GM18867 (cell line): ENCODE measurements around the gene FOXP2.
"Not testable (repeated sequence)": the region's sequence is repeated elsewhere in the genome, so short reads cannot be mapped to it uniquely, and the experiment has no call there.

Experiments used
- ATAC-seq: cut with Tn5 transposase; IDR thresholded peaks from one replicate; pipeline ENCODE4 v1.9.1; 2021; ENCODE audit warnings: mild to moderate bottlenecking, moderate library complexity; ENCODE audit not compliant: unreplicated experiment

The FOXP2 gene

DNA sequence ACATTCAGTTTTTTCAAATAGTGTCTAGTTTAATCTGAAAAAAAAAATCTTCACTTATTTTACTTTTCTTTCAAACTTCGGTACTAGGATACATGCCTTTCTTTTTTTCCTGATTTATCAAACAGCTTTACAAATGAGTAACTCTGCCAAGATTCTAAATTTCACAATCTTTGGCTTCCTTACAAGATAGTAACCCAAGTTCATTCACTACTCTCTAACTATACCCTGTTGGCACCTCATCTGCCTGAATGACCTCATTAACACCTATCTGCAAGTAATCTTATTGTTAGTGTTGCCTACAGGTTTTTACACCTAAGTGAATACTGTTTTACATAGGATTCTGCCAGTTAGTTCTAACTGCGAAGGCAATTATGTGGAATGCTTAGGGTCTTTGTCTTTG is 159.8 kb downstream of the FOXP2 start:
- no peak for ATAC-seq

DNA sequence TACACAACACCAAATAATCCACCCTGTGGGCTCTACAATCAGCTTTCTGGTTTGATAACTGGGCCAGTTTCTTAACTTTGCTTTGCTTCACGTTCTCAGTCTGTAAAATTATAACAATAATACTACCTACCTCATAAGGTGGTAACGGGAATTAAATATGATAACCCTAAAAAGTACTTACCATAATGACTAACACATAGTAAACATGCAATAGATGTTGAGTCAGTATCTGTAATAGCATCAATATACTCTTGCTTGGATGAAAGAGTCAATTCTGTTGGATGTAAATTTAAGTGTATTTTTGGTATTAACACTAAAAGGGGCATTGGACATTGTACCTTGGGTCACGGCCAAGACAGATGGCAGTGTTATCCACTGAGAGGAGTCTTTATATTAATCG is 160.5 kb downstream of the FOXP2 start:
- ATAC-seq = no peak

DNA sequence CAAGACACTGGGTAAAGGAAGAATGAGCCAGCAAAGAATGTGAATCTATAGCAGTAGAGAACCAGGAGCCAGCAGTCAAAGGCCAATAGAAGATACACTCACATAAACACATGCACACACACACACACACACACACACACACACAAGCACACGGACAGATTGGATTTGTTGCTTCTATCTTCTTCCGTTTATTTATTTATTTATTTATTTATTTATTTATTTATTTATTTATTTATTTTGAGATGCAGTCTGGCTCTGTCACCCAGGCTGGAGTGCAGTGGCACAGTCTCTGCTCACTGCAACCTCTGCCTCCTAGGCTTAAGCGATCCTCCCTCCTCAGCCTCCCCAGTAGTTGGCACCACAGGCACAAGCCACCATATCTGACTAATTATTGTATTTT is 166.3 kb downstream of the FOXP2 start:
- ATAC-seq = not testable (repeated sequence)

DNA sequence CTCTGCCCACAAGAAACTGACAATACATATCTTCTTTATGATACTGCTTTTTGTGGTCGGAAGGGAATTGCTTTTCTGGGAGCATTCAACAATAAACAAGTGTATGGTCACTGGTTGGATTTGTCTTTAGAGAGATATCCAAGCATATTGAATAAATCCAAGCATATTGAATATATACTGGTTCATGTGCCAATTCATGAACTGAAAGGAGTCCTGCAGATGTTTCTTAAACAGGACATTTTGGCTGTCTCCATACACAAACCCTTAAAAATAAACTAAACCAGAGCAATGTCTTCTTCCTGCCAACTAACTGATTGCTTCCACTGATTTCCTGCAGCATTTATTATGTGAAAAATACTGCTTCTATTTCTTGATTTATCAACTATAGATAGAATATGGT is 173.9 kb downstream of the FOXP2 start:
- ATAC-seq = no peak

DNA sequence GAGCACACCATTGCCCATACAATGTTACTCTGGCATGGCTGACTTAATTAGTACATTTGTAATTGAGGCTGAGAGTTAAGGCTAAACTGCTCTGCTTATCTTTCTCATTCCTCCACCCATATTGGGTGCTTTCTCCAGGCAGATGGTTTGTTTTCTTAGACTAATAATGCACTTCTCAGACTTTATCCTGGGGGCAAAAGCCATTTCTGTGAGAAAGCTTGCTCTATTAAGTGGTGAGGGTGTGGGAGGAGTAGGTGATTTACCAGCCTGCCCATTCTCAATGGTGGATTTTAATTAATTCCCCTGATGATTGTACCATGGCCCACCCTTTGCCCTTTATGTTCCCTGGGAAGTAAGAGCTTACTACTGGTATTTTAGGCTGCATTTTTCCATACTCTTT is 174.8 kb downstream of the FOXP2 start:
- ATAC-seq = no peak

DNA sequence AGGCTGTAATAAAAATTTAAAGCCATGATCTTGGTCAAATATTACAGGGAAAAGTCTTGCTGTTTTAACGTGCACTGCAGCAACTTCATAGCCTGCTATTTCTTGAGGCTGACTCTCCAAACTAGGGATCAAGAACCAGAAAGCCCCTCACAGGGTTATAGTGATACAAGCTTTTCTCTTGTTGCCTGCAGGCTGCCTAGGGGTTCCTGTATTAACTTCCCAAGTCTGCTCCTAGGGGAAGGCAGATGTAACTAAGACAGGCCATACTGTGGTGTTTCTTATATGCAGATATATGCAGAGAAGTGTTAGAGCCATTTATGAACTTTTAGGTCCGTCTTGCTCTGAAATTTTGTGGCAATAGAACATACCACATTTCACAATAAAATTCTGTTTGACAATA is 175.7 kb downstream of the FOXP2 start:
- ATAC-seq = no peak

DNA sequence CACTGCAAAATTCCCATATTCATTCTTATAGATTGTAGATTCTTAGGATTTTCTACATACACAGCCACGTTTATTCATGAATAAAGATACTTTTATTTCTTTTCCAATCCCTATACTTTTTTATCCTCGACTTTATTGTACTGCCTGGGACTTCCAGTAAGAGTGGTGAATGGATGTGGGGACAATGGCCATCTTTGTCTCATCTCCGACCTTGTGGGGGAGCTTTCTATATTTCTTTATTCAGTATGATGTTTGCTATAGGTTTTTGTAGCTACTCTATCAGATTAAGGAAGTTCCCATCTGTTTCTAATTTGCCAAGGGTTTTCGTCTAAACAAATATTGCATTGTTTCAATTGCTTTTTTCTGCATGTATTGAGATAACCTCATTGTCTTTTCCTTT is 184.3 kb downstream of the FOXP2 start:
- no peak for ATAC-seq

DNA sequence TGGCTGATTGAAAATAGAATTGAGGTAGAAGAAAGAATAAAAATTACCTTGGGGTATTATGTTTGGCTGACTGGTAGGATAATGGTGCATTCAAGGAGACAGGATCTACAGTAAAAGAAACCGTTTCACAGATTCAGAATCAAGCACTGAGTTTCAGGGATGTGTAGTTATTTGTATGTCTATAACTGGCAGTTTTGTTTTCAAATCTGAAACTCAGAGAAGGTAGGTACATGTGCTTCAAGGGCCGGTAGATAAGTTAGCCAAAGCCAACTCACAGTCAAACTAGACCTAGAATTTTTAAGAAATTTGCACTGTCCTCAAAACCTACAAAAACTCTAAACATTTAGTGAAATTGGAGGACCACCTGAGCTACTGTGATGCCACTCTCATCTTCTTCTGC is 191.5 kb downstream of the FOXP2 start:
- ATAC-seq = no peak

DNA sequence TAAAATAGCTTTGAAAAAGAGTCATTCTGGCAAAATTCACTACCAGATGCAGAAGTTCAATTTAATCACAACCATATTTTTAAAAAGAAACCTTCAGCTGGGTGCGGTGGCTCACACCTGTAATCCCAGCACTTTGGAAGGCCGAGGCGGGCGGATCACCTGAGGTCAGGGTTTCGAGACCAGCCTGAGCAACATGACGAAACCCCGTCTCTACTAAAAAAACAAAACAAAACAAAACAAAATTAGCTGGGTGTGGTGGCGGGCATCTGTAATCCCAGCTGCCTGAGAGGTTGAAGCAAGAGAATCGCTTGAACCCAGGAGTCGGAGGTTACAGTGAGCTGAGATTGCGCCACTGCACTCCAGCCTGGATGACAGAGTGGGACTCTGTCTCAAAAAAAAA is 194.2 kb downstream of the FOXP2 start:
- not testable (repeated sequence) for ATAC-seq

DNA sequence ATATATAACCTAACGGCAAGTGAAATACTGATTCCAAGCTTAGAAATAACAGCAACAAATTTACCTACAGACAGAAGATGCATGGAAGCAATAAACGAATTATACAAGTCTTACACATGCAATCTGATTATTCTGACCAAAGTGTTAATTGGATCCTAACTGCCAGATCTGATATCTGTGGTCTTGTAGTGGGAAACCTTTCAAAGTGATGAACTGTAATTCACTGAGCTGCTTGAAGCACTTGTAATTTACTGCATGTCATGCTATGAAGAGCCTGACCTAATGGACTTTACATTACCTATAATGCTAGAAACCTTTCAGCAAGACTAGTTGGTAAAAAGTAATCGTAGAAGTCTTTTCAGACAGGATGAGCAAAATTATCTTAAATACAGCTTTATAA is 205.6 kb downstream of the FOXP2 start:
- no peak for ATAC-seq

DNA sequence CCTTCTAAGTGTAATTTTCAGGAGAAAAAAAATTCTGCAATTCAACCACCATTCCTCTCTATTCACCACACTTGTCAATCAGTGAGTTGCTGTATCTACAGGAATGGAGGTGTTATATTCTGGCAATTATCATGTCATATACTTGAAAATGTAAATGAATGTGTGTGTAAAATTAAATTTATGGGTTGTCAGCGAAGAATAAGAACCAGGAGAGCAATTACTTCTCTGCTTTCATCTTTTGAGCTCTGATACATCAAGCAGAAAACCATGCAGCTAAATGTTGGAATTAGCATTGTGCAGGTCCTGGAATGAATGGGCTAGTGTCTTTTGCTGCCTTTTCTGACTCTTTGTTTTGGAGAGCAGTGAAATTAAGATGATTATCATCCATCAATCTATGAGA is 207.6 kb downstream of the FOXP2 start:
- no peak for ATAC-seq

DNA sequence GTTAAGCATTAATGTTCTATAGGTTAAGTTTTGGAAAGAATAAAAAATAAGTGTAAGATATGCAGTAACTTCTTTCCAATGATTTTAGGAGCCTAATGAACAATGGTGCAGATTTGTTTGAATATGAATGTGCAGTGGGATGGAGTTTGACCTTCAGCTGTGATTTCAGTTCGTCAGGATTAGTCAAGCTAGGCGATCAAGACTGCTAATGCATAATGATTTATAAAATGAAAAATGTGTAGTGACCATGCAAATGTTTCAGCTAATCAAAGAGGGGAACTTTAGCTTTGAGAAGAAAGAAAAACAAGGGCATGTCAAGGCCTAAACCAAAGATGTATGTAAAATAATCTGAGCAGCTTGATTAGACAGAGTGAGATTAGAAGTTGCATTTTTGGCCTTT is 208.5 kb downstream of the FOXP2 start:
- ATAC-seq = no peak

DNA sequence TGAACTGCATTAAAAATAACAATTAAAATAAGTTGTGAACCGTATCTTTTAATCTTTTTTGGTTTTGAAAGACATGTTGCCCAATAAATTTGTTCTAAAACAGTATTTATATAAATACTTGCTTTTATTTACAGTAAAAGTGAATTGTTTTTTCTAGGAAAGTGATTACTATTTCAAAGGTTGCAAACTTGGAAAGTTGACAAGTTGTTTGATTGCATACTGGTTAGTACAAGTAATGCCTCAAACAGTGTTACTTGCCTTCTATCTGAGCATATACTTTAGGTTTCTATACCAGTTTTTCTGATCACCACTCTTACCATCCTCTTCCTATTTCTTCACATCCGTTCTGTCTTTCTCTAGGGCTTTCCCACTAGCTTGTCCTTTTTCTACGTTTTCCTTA is 212.6 kb downstream of the FOXP2 start:
- no peak for ATAC-seq

DNA sequence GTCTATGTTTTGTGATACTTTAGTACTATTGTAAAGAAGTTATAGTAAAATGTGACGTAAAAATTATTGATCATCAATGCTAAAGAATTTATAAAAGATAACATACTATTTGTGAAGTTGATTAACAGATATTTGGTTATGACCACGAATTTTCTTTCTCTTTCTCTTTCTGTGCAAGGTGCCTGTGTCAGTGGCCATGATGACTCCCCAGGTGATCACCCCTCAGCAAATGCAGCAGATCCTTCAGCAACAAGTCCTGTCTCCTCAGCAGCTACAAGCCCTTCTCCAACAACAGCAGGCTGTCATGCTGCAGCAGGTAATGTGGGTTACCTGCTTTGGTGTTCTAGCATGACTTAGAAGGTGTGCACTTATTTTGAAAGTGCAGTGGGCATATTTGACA is 213.7 kb downstream of the FOXP2 start:
- ATAC-seq = peak; percentile 62

DNA sequence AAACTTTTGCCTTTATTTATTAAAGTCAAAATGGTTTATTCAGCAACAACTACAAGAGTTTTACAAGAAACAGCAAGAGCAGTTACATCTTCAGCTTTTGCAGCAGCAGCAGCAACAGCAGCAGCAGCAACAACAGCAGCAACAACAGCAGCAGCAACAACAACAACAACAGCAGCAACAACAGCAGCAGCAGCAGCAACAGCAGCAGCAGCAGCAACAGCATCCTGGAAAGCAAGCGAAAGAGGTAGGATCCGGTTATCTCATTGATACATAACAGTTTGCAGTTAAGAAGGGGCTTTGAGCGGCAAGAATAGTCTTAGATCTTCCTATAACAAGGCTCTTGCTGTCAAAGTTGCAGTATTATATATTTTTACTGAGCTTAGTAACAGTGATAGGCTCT is 215.1 kb downstream of the FOXP2 start:
- no peak for ATAC-seq

DNA sequence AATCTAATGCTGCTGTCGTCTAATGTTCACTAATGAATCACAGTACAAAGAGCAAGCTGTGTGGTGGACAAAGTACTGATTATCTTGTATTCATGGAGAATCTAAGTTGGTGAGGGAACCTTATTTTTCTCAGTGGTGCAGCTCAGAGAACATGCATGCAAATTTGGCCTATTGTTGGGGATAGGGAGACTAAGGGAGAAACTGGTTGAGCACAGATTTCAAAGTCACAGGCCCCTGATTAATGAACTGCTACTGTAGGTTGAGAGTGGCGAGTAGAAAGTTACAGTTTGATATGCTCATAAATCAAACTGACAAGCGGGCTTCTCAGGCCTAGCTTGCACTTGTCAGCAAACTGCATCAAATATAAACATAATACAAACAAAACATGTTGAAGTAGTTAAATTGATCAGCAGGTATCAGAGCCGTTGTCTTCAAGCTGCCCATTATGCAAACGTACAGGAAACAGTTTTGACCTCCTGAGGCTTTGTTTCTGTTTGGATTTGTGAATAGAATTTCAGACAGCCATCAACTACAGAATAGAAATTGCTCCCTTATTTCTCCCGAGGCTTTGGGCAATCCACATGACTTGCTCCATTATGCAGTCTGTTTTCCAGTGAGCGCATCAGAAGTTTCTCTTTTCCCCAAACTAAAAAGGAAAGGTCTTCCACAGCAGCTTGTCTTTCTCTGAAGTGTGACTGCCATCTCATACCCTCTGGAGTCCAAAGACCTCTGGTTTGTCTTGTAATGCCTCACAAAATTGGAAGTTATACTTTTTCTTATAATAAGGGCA is 215.8 kb downstream of the FOXP2 start:
- ATAC-seq = peak; percentile 49

DNA sequence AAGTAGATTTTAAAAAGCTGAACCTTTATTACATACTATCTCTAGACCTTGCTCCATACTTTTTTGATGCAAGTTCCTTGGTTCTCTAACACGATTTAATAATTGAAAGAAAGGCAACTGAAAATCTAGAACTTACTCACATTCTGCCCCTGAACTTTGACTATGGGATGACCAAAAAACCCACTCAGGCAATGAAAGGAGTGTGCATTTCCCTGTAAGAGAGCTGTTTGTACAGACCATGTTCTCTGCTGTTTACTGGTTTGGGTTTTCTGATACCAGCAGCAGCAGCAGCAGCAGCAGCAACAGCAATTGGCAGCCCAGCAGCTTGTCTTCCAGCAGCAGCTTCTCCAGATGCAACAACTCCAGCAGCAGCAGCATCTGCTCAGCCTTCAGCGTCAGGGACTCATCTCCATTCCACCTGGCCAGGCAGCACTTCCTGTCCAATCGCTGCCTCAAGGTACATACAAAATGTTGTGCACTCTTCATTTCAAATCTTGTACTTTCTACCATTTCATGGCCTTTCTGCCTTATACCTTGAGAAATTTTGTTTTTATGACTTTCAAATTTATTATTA is 216.7 kb downstream of the FOXP2 start:
- peak; percentile 35 for ATAC-seq

DNA sequence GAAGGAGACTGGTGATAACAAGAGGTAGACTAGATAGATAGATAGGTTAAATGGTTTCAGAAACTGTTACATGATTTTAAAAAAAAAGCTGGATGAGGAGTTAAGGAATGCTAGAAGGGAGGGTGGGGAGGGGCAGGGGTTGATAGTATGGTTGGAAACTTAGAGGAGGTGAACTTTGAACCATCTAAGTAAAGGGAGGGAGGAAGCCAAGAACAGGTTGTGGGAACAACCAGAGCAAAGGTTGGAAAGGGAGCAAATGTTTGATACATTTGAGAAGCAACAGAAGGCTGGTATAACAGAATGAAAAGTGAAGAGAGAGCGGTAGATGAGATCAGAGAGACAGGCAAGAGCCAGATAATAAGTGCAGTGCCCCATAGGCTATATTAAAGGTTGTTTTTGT is 224.8 kb downstream of the FOXP2 start:
- no peak for ATAC-seq

DNA sequence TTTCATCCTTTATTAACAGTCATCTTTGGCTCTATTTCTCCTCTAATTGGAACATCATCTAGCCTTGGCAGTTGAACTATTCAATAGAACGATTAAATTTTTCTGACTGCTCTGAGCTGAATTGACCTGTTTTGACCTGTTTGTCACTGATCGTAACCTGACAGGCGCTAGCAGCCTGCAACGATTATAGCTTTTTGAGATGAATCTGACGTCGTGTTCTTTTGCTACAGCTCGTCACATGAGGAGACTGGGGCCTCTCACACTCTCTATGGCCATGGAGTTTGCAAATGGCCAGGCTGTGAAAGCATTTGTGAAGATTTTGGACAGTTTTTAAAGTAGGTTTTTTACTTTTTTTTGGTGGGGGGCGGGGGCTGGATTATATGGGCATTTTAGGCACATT is 229.8 kb downstream of the FOXP2 start:
- no peak for ATAC-seq

DNA sequence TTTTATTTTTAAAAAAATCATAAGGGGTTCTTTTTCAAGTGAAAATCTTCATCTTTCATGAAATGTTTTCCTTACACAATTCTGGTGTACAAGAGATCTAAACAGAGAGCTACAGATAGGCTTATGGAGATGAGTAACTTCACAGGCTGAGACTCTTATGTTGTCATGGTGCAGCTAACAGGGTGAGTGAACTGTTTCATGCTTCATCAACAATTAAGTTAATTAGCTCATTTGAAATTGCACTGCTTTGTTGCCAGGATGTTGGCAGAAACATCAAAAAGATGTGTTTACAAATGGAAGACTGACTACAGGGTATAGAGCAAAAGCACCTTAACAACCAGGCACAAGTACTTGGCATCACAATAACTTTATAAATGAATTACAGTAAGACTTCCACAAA is 230.8 kb downstream of the FOXP2 start:
- no peak for ATAC-seq

DNA sequence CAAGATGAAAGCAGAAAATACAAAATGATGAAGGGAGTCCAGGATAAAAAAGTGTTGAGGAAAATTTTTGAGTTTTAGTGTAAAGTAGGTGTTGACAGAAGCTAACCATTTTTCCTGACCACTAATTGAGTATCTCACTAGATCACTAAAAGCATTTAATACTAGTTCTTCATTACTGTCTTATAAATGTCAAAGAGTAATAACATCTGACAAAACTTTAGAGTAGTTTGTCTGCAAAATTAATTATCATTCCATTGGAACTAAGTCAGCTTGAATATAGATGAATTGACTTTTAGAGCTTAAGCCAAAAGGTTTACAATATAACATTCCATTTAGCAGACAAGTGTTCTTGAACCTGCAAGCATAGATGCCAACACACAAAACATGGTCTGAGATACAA is 232.9 kb downstream of the FOXP2 start:
- no peak for ATAC-seq

DNA sequence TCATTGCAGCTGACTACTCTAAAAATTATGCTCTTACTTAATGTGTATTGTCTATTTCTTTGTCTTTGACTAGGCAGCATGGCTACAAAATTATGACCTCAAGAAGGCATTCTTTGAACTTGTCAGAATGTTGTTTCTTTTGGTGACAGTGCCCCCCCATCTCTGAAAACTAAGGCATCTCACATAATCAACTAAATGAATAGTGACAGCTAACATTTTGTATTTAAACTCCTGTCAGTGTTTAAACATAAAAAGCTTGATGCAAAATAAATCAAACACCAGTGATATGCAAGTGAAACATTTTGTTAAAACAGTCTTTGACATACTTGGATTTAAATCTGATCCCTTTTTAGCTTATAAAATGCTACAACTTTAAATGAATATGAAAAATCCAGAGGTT is 233.5 kb downstream of the FOXP2 start:
- no peak for ATAC-seq

DNA sequence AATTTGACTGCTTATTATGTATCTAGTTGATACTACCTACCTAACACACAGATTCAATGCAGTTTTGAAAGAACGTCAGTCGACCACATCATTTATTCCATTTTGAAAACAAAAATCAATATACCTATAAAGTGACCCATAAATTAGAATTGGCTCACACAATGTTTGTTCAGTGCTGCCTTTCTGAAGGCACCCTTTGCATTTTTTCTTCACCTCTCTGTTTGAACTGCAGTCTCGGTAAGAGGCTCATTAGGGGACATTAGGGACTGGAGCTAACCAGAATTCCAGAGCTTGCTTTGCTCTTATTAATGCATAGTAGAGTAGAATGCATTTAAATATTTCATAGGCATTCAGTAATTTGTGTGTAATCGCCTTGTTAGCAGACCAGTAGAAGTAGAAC is 234.1 kb downstream of the FOXP2 start:
- ATAC-seq = no peak
